HL-60 (cell line): ENCODE measurements around the gene USP6.

ENCODE experiments used
- CTCF ChIP-seq: IDR thresholded peaks from one replicate; pipeline ENCODE4 v1.5.1; 2011; ENCODE audit warnings: low read length, control low read depth, inconsistent platforms; ENCODE audit not compliant: insufficient read depth
- GABPA ChIP-seq: IDR thresholded peaks from 2 replicates; pipeline ENCODE4 v1.6.1; 2012; ENCODE audit warnings: low read depth
- POLR2AphosphoS5 ChIP-seq: IDR thresholded peaks from 2 replicates; pipeline ENCODE4 v1.6.1; 2012; ENCODE audit warnings: low read depth
- SPI1 ChIP-seq: IDR thresholded peaks from 2 replicates; pipeline ENCODE4 v1.6.1; 2012; ENCODE audit warnings: low read depth, mild to moderate bottlenecking, borderline replicate concordance
- TF ChIP-seq, protein P1 (sequence below): IDR thresholded peaks from 2 replicates; pipeline ENCODE4 v1.6.1; 2012; ENCODE audit warnings: low read depth; ENCODE audit not compliant: insufficient replicate concordance

DNA sequence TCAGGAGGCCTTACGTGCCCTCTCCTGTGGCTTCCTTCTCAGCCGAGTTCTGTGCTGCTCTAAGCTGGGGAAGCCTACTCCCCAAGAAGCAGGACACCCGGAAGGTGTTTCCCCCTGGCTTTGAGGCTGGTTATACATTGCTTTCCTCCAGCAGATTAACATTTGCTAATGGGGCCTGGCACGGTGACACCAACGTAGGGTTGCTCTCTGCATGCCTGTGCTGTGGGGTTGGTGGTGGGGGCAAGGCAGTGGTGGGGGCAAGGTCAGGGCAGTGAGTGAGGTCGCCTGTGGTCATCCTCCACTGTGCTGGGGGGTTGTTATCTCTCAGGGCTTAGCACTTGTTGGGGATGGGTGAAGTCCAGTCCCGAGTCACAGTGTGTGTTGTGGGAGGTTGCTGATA is 4.2 kb downstream of the USP6 start:
- TF ChIP-seq CTCF (no peak), GABPA (no peak), POLR2AphosphoS5 (no peak), SPI1 (no peak)
- TF ChIP-seq, protein P1, sequence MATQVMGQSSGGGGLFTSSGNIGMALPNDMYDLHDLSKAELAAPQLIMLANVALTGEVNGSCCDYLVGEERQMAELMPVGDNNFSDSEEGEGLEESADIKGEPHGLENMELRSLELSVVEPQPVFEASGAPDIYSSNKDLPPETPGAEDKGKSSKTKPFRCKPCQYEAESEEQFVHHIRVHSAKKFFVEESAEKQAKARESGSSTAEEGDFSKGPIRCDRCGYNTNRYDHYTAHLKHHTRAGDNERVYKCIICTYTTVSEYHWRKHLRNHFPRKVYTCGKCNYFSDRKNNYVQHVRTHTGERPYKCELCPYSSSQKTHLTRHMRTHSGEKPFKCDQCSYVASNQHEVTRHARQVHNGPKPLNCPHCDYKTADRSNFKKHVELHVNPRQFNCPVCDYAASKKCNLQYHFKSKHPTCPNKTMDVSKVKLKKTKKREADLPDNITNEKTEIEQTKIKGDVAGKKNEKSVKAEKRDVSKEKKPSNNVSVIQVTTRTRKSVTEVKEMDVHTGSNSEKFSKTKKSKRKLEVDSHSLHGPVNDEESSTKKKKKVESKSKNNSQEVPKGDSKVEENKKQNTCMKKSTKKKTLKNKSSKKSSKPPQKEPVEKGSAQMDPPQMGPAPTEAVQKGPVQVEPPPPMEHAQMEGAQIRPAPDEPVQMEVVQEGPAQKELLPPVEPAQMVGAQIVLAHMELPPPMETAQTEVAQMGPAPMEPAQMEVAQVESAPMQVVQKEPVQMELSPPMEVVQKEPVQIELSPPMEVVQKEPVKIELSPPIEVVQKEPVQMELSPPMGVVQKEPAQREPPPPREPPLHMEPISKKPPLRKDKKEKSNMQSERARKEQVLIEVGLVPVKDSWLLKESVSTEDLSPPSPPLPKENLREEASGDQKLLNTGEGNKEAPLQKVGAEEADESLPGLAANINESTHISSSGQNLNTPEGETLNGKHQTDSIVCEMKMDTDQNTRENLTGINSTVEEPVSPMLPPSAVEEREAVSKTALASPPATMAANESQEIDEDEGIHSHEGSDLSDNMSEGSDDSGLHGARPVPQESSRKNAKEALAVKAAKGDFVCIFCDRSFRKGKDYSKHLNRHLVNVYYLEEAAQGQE = no peak
